ENCODE measurements around the gene TGOLN2.
"Not testable (repeated sequence)": the region's sequence is repeated elsewhere in the genome, so short reads cannot be mapped to it uniquely, and the experiment has no call there.

TGOLN2 gene

GRCh38 chr2:85318222-85319074, 9.3 kb downstream of the TGOLN2 start:
- H3K9me3 ChIP-seq (ENCODE audit: control insufficient read depth, low read length) = no peaks in the 10 kb centered on the region
- H3K4me3 ChIP-seq (ENCODE audit: low read length) = no peak overlapping the region
- H3K27me3 ChIP-seq (ENCODE audit: control insufficient read depth, insufficient read depth, low read length) = no peaks in the 10 kb centered on the region
- H3K36me3 ChIP-seq (ENCODE audit: control insufficient read depth, insufficient read depth, low read length) = peaks cover 1% of the 10 kb centered on the region
- H3K4me1 ChIP-seq (ENCODE audit: control insufficient read depth, insufficient read depth, low read length) = no peaks in the 10 kb centered on the region
- H3K9ac ChIP-seq (ENCODE audit: low read length) = no peak overlapping the region

DNA sequence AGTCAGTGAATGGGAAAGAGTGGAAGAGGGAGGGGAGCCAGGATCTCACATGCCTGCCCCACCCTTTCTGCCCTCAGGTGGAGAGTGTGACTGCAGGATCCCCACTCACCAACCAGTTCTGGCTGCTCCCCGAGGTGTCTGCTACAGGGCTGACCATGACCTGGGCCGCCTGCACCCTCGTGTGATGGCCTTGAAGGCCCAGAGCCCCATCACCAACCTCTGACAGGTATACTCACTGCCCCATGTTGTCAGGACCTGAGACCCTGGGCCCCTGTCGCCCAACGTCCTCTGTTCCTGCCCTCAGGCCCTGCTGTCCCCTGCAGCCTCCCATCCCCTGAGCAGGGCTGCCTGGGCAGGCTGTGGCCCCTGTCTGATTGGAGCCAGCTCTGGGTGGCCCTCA, 11.9 kb downstream of the TGOLN2 start:
- H3K9ac ChIP-seq (ENCODE audit: low read length); H3K4me1 ChIP-seq (ENCODE audit: control insufficient read depth, insufficient read depth, low read length); H3K4me3 ChIP-seq (ENCODE audit: low read length); H3K27me3 ChIP-seq (ENCODE audit: control insufficient read depth, insufficient read depth, low read length); H3K9me3 ChIP-seq (ENCODE audit: control insufficient read depth, low read length); H3K36me3 ChIP-seq (ENCODE audit: control insufficient read depth, insufficient read depth, low read length): not testable (repeated sequence)

DNA sequence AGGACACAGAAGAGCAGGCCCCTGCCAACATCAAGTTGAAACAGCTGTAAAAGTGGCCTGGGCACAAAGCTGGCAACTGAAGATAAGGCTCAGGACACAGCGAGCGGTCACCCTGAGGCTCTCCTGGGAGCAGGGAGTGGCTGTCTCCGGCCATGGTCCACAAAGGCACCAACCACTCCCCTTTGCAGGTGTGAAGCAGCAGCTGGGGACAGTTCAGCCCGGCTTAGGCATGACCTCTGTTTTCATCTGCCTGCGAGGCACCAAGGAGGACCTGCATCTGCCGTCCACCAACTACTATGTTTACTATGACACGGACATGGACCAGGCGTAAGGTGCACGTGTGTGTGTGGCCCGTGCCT, 12.9 kb downstream of the TGOLN2 start:
- H3K4me1 ChIP-seq (ENCODE audit: control insufficient read depth, insufficient read depth, low read length) = peaks cover 2% of the 10 kb centered on the region
- H3K27me3 ChIP-seq (ENCODE audit: control insufficient read depth, insufficient read depth, low read length) = no peaks in the 10 kb centered on the region
- H3K9me3 ChIP-seq (ENCODE audit: control insufficient read depth, low read length) = no peaks in the 10 kb centered on the region
- H3K4me3 ChIP-seq (ENCODE audit: low read length) = no peak overlapping the region
- H3K36me3 ChIP-seq (ENCODE audit: control insufficient read depth, insufficient read depth, low read length) = no peaks in the 10 kb centered on the region
- H3K9ac ChIP-seq (ENCODE audit: low read length) = no peak overlapping the region

DNA sequence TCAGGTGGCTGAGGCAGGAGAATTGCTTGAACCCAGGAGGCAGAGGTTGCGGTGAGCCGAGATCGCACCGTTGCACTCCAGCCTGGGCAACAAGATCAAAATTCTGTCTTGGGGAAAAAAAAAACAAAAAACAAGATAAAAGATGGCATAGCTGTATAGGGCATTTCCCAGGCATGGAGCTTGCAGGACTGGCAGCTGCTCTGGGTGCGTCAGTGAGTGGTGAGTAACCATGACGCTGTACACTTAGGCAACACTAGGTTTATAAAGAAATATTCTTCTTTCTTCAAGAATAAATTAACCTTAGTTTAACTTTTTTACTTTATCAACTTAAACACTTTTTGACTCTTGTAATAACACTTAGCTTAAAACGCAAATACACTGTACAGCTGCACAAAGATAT, 15.4 kb downstream of the TGOLN2 start:
- no peaks in the 10 kb centered on the region for H3K36me3 ChIP-seq (ENCODE audit: control insufficient read depth, insufficient read depth, low read length)
- no peaks in the 10 kb centered on the region for H3K9me3 ChIP-seq (ENCODE audit: control insufficient read depth, low read length)

DNA sequence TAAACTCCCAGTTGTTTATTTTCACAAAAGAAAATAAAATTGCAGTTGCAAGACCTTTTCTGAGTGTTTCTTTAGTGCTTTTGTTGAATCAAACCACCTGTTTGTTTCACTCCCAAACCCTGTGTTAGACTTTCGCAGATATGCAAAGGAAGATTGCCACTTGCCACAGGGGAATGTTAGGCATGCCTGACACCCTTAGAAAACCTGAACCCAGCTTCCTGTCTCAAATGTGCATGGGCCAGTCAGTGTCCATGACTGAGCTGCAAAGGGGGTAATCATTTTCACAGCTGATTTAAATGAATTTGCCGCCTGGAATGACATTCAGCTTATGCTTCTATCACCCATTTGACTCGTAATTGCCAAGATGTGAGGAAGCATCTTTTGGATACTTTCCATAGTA, 17.5 kb downstream of the TGOLN2 start:
- no peaks in the 10 kb centered on the region for H3K36me3 ChIP-seq (ENCODE audit: control insufficient read depth, insufficient read depth, low read length)
- peaks cover 19% of the 10 kb centered on the region for H3K4me1 ChIP-seq (ENCODE audit: control insufficient read depth, insufficient read depth, low read length)
- H3K4me3 ChIP-seq (ENCODE audit: low read length) = no peak overlapping the region
- H3K9me3 ChIP-seq (ENCODE audit: control insufficient read depth, low read length) = no peaks in the 10 kb centered on the region
- no peak overlapping the region for H3K9ac ChIP-seq (ENCODE audit: low read length)
- no peaks in the 10 kb centered on the region for H3K27me3 ChIP-seq (ENCODE audit: control insufficient read depth, insufficient read depth, low read length)

More for the DNA sequence above, 15.4 kb downstream of the TGOLN2 start:
- Histone ChIP-seq H3K9ac (ENCODE audit: low read length) (no peak overlapping the region), H3K4me1 (ENCODE audit: control insufficient read depth, insufficient read depth, low read length) (peaks cover 16% of the 10 kb centered on the region), H3K4me3 (ENCODE audit: low read length) (no peak overlapping the region), H3K27me3 (ENCODE audit: control insufficient read depth, insufficient read depth, low read length) (no peaks in the 10 kb centered on the region)

DNA sequence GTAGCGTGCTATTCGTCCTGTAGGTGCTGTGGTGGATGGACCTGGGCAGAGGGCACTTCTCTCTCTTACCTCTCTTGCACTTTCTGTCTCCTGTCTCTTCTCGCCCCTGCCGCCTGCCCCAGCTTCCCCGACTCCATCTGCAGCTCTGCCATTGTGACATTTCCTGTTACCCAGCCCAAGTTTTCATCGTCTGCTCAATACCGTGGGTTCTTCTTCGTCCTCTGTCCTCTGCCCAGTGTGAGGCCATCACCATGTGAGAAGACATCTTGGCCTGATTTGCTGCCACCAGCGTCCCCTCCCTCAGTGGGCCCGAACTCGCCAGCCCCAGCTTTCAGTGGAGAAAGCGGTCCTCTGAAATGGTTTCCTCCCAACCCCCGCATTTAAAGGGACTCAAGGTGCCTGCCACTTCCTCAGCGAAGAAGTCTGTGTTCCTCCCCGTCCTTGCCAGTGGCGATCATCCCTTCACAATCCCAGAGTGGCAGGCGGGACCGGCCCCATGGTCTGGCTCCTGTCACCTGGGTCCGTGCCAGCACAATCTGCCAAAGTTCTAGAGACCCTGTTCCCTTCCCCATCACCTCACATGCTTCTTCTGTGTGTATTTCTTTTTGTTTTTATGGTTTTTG, 18.0 kb downstream of the TGOLN2 start:
- Histone ChIP-seq H3K4me3 (ENCODE audit: low read length) (no peak overlapping the region), H3K36me3 (ENCODE audit: control insufficient read depth, insufficient read depth, low read length) (no peaks in the 10 kb centered on the region), H3K9ac (ENCODE audit: low read length) (no peak overlapping the region), H3K27me3 (ENCODE audit: control insufficient read depth, insufficient read depth, low read length) (no peaks in the 10 kb centered on the region), H3K9me3 (ENCODE audit: control insufficient read depth, low read length) (no peaks in the 10 kb centered on the region), H3K4me1 (ENCODE audit: control insufficient read depth, insufficient read depth, low read length) (peaks cover 19% of the 10 kb centered on the region)

- Histone ChIP-seq H3K9me3 (ENCODE audit: control insufficient read depth, low read length) (no peaks in the 10 kb centered on the region), H3K4me1 (ENCODE audit: control insufficient read depth, insufficient read depth, low read length) (peaks cover 19% of the 10 kb centered on the region), H3K9ac (ENCODE audit: low read length) (no peak overlapping the region), H3K27me3 (ENCODE audit: control insufficient read depth, insufficient read depth, low read length) (no peaks in the 10 kb centered on the region), H3K4me3 (ENCODE audit: low read length) (no peak overlapping the region), H3K36me3 (ENCODE audit: control insufficient read depth, insufficient read depth, low read length) (no peaks in the 10 kb centered on the region)
Measured at GRCh38 chr2:85308896-85309555, 18.8 kb downstream of the TGOLN2 start.

DNA sequence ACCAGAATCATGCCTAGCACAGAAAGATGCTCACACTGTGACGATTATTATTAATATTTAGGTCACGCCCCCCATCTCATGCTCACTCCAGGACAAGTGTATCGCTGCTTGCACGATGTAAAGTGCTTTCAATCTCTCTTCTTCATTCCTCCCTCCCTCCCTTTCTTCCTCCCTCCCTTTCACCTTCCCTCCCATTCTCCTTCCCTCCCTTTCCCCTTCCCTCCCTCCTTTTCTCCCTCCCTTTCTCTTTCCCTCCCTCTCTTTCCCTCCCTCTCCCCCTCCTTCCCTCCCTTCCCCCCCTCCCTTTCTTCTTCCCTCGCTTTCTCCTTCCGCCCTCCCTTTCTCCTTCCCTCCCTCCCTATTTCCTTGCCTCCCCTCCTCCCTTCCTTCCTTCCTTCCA, 19.6 kb downstream of the TGOLN2 start:
- no peaks in the 10 kb centered on the region for H3K27me3 ChIP-seq (ENCODE audit: control insufficient read depth, insufficient read depth, low read length)
- H3K4me1 ChIP-seq (ENCODE audit: control insufficient read depth, insufficient read depth, low read length) = peaks cover 19% of the 10 kb centered on the region
- H3K9ac ChIP-seq (ENCODE audit: low read length) = no peak overlapping the region
- no peaks in the 10 kb centered on the region for H3K9me3 ChIP-seq (ENCODE audit: control insufficient read depth, low read length)
- no peaks in the 10 kb centered on the region for H3K36me3 ChIP-seq (ENCODE audit: control insufficient read depth, insufficient read depth, low read length)
- H3K4me3 ChIP-seq (ENCODE audit: low read length) = no peak overlapping the region

DNA sequence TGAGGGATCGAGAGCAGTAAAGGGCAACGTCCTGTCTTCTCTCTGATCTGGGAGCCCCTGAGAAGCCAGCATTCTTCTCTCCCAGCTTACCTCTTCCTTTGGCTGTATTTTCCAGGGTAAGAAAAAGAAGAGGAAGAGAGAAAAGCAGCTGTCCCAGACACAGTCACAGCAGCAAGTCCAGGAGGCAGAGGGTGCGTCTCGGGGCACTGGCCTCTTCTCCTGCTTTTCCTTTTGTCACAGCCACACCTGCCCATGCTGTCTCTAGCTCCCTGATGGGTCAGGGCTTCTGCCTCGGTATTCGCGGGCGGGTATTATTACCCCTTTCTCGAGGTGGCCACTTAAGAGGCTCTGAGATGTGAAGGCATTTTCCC, 20.3 kb downstream of the TGOLN2 start:
- no peaks in the 10 kb centered on the region for H3K9me3 ChIP-seq (ENCODE audit: control insufficient read depth, low read length)
- no peak overlapping the region for H3K4me3 ChIP-seq (ENCODE audit: low read length)
- H3K4me1 ChIP-seq (ENCODE audit: control insufficient read depth, insufficient read depth, low read length) = peaks cover 19% of the 10 kb centered on the region
- peak overlapping the region; percentile 16 for H3K9ac ChIP-seq (ENCODE audit: low read length)
- no peaks in the 10 kb centered on the region for H3K36me3 ChIP-seq (ENCODE audit: control insufficient read depth, insufficient read depth, low read length)
- no peaks in the 10 kb centered on the region for H3K27me3 ChIP-seq (ENCODE audit: control insufficient read depth, insufficient read depth, low read length)

GRCh38 chr2:85303780-85304531, 23.8 kb downstream of the TGOLN2 start:
- Histone ChIP-seq H3K9me3 (ENCODE audit: control insufficient read depth, low read length) (no peaks in the 10 kb centered on the region), H3K4me3 (ENCODE audit: low read length) (no peak overlapping the region), H3K9ac (ENCODE audit: low read length) (no peak overlapping the region), H3K4me1 (ENCODE audit: control insufficient read depth, insufficient read depth, low read length) (peaks cover 10% of the 10 kb centered on the region), H3K27me3 (ENCODE audit: control insufficient read depth, insufficient read depth, low read length) (no peaks in the 10 kb centered on the region), H3K36me3 (ENCODE audit: control insufficient read depth, insufficient read depth, low read length) (no peaks in the 10 kb centered on the region)

- H3K4me1 ChIP-seq (ENCODE audit: control insufficient read depth, insufficient read depth, low read length) = no peaks in the 10 kb centered on the region
Measured at GRCh38 chr2:85302121-85302520, 25.7 kb downstream of the TGOLN2 start.

More at GRCh38 chr2:85302121-85302520, 25.7 kb downstream of the TGOLN2 start:
- no peaks in the 10 kb centered on the region for H3K36me3 ChIP-seq (ENCODE audit: control insufficient read depth, insufficient read depth, low read length)
- H3K4me3 ChIP-seq (ENCODE audit: low read length) = no peak overlapping the region
- no peaks in the 10 kb centered on the region for H3K9me3 ChIP-seq (ENCODE audit: control insufficient read depth, low read length)
- no peak overlapping the region for H3K9ac ChIP-seq (ENCODE audit: low read length)
- no peaks in the 10 kb centered on the region for H3K27me3 ChIP-seq (ENCODE audit: control insufficient read depth, insufficient read depth, low read length)

Measured in mucosa of stomach (tissue), 1 donor.